ENCODE results near the gene ISL2. TPM values are rescaled to one million over a fixed set of nuclear protein-coding genes. Genes with fewer than 3 reads are reported as not detected.

Gene ISL2
- total RNA-seq, 2 experiments from 2014 or later: not detected

DNA sequence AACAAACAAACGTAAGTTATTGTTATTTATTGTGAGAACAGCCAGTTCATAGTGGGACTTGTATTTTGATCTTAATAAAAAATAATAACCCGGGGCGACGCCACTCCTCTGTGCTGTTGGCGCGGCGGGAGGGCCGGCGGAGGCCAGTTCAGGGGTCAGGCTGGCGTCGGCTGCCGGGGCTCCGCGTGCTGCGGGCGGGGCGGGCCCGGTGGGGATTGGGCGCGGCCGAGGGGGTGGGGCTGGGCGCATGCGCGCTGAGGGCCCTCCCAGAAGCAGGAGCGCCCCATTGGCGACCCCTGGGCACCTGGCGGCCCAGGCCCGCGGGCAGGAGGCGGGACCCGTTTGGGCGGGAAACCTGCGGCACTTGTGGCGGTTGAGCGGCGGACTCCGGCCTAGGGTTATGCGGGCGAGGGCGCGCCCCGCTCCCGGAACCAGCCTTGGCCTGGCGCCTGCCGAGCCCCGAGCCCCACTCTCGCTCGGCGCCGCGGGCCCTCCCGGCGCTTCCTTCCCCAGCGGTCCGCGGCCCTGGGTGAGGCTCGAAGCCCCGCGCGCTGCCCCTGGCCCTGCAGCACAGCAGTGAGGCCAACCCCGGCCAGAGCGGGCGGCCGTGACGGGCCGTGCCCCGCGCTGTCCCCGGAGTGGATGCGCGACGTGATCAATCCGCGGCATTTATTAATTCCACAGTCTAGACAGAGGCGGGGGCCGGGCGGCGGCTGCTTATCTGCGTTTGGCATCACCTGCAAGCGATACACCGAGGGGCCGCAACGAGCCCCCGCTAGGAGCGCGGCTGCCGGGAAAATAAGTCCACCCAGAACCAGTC lies 6.0 kb downstream of the ISL2 start:
- ATAC-seq (ENCODE audit: poor library complexity) (no peak), DNase-seq (peak in 2 of 14 experiments; percentile 41 to 43)
- Mint-ChIP-seq H3K4me1 (ENCODE audit: low read depth) (peaks cover 59% of the 10 kb centered on the region), H3K9me3 (no peaks in the 10 kb centered on the region), H3K36me3 (ENCODE audit: low read depth) (no peaks in the 10 kb centered on the region), H3K27ac (no peak overlapping the region), H3K4me3 (peak overlapping the region; percentile 73), H3K27me3 (peaks cover 83% of the 10 kb centered on the region)
- ChIA-PET CTCF (no interaction called here), POLR2A (interaction anchor here (0.6 kb wide), 1 partner anchor 11 kb away, joined by 3 read pairs; no protein-coding TSS in a partner anchor)
- Histone ChIP-seq H3K4me1 (ENCODE audit: insufficient read depth, low read length) (peaks cover 74% of the 10 kb centered on the region), H3K36me3 (ENCODE audit: insufficient read depth, low read length) (no peaks in the 10 kb centered on the region), H3K27me3 (ENCODE audit: control insufficient read depth in 1 of 2, insufficient read depth in 2 of 2, low read length in 2 of 2) (peaks cover 84 to 99% of the 10 kb centered on the region in 2 experiments), H3K9me3 (ENCODE audit: control insufficient read depth in 1 of 2, insufficient read depth in 1 of 2, low read length in 2 of 2) (peaks cover 5 to 53% of the 10 kb centered on the region in 2 experiments), H3K27ac (ENCODE audit: low read depth in 1 of 2, low read length in 2 of 2) (no peak overlapping the region), H3K4me3 (ENCODE audit: low read length) (no peak overlapping the region)
- intact Hi-C loops (cut with DNase I, micrococcal nuclease): no loop called here
- TF ChIP-seq CTCF (IDR thresholded peaks at IDR 0.05): no peak

DNA sequence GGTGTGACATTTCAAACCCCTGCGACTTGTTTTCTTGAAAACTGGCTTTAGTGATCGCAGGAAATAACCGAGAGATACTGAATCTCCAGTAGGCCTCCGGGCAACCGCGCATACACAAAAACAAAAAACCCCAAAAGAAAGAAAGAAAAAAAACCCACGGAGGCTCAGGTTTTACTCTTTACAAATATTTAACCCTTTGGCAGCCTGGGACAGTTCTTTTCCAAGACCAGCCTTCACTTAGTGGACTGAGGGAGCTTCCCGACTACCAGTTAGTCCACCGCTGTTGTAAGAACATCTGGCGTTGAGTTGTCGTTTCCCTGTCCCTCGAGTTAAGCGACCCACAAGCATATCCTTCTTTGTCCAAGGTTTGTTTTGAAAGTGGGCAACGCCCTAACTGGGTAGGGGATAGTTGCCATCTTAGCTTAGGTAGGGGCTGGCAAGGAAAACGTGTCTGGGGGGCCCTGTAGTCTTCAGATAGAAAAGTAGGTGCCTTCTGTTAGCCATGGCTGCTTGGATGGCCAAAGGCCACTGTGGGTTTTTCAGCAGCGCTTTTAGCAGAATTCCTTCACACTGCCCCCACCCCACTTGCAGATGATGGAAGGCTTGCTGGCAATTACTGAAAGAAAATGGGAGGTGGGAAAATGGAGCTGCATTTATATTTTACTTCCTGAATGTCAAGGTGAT lies 6.9 kb downstream of the ISL2 start:
- ChIA-PET CTCF (no interaction called here), POLR2A (interaction anchor here (0.6 kb wide), 1 partner anchor 10 kb away, joined by 3 read pairs; no protein-coding TSS in a partner anchor)
- no peaks in the 10 kb centered on the region for H3K36me3 ChIP-seq (ENCODE audit: insufficient read depth, low read length)
- peaks cover 66% of the 10 kb centered on the region for H3K4me1 ChIP-seq (ENCODE audit: insufficient read depth, low read length)
- Mint-ChIP-seq H3K36me3 (ENCODE audit: low read depth) (no peaks in the 10 kb centered on the region), H3K4me1 (ENCODE audit: low read depth) (peaks cover 56% of the 10 kb centered on the region), H3K27ac (no peak overlapping the region), H3K4me3 (no peak overlapping the region), H3K9me3 (no peaks in the 10 kb centered on the region), H3K27me3 (peaks cover 87% of the 10 kb centered on the region)
- intact Hi-C loops (cut with DNase I, micrococcal nuclease): no loop called here
- H3K27me3 ChIP-seq (ENCODE audit: control insufficient read depth in 1 of 2, insufficient read depth in 2 of 2, low read length in 2 of 2): peaks cover 83 to 99% of the 10 kb centered on the region in 2 experiments
- no peak overlapping the region for H3K27ac ChIP-seq (ENCODE audit: low read depth in 1 of 2, low read length in 2 of 2)
- H3K4me3 ChIP-seq (ENCODE audit: low read length): no peak overlapping the region
- no peak for TF ChIP-seq CTCF (IDR thresholded peaks at IDR 0.05)
- DNase-seq: peak in 2 of 14 experiments; percentile 24 to 29
- H3K9me3 ChIP-seq (ENCODE audit: control insufficient read depth in 1 of 2, insufficient read depth in 1 of 2, low read length in 2 of 2): peaks cover 5 to 46% of the 10 kb centered on the region in 2 experiments
- no peak for ATAC-seq (ENCODE audit: poor library complexity)

DNA sequence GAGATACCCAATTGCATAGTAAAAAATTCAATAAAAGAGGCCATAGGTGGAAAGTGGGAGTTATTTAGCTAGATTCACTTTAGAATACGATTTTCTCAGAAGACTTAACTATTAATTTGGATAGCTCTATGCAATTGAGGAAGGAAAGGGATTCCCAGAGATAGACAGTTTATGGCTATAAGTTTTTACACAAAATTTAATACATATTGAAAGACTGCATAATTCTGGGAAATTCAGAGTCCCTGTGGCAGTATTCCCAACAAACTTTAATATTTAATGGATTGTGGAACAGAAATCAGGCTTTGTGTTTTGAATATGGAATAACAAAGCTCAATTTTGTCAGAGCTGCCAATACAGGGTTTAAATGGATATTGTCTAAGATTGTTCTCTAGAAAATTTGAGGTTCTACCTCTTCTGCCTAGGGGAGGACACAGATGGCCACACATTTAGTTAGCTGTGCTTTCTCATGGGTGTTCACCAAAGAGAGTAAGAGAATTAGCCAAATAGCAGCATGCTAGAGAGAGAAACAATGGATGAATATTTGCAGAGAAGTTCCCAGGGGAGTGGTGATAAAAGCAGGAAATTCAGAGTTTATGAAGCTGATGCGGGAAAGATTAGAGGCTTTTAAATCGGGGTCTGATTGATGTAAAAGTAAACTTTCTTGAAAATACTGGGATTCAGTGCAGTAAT lies 8.5 kb downstream of the ISL2 start:
- peaks cover 50% of the 10 kb centered on the region for H3K4me1 ChIP-seq (ENCODE audit: insufficient read depth, low read length)
- intact Hi-C loops (cut with DNase I, micrococcal nuclease): no loop called here
- ChIA-PET CTCF (interaction anchor here (1.4 to 1.5 kb wide), 2 partner anchors 10 to 11 kb away, joined by 3 to 4 read pairs; no protein-coding TSS in a partner anchor), POLR2A (interaction anchor here (0.6 to 1.6 kb wide), 3 partner anchors 9 to 1877 kb away, joined by 3 to 4 read pairs (median 4); no protein-coding TSS in a partner anchor)
- Mint-ChIP-seq H3K9me3 (no peaks in the 10 kb centered on the region), H3K36me3 (ENCODE audit: low read depth) (peaks cover 5% of the 10 kb centered on the region), H3K4me3 (peak overlapping the region; percentile 56), H3K27me3 (peaks cover 77% of the 10 kb centered on the region), H3K27ac (no peak overlapping the region), H3K4me1 (ENCODE audit: low read depth) (peaks cover 41% of the 10 kb centered on the region)
- H3K27ac ChIP-seq (ENCODE audit: low read depth in 1 of 2, low read length in 2 of 2): no peak overlapping the region
- H3K9me3 ChIP-seq (ENCODE audit: control insufficient read depth in 1 of 2, insufficient read depth in 1 of 2, low read length in 2 of 2): peaks cover 5 to 31% of the 10 kb centered on the region in 2 experiments
- peaks cover 67 to 83% of the 10 kb centered on the region in 2 experiments for H3K27me3 ChIP-seq (ENCODE audit: control insufficient read depth in 1 of 2, insufficient read depth in 2 of 2, low read length in 2 of 2)
- H3K36me3 ChIP-seq (ENCODE audit: insufficient read depth, low read length): no peaks in the 10 kb centered on the region
- TF ChIP-seq CTCF (IDR thresholded peaks at IDR 0.05): no peak
- ATAC-seq (ENCODE audit: poor library complexity) (no peak), DNase-seq (no peak)
- H3K4me3 ChIP-seq (ENCODE audit: low read length): no peak overlapping the region

Measured in CD4-positive, alpha-beta T cell (primary cell).